DOHH2 (cell line): ENCODE results near the gene TEX36.

Experiments used
- EZH2phosphoT487 ChIP-seq: fragments of 200-600 bp; sonication (generic); IDR thresholded peaks from 2 replicates; pipeline ENCODE4 v1.6.1; 2017; ENCODE audit warnings: borderline replicate concordance, mild to moderate bottlenecking, antibody characterized with exemption, low read length, moderate library complexity, mixed read lengths
- TF ChIP-seq, protein P1 (sequence below): fragments of 200-600 bp; sonication (generic); IDR thresholded peaks from one replicate; pipeline ENCODE4 v1.5.1; 2014; ENCODE audit warnings: antibody characterized with exemption, mild to moderate bottlenecking, low read depth, low read length; ENCODE audit not compliant: poor library complexity, severe bottlenecking

DNA sequence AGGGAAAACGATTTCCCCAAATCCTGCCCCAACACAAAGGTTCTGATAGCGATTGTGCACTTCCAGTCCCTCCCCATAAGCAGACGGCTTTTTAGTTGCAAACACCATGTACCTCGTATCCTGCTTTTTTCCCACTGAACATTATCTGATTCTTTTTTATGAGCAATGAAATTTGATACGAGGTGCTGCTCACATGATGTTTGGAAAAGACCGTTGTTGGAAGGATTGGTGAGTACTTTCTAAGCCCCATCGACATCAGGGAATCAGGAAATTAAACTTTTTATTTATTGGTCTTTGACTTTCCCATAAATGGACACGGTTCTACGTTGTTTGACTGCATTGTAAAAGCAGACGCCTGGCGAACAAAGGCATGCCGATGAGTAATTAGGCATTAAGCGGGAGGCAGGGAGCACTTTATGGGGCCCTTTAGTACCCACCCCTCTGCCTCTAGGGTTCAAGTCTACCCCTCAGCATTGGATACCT lies 49.4 kb downstream of the TEX36 start:
- TF ChIP-seq, protein P1, sequence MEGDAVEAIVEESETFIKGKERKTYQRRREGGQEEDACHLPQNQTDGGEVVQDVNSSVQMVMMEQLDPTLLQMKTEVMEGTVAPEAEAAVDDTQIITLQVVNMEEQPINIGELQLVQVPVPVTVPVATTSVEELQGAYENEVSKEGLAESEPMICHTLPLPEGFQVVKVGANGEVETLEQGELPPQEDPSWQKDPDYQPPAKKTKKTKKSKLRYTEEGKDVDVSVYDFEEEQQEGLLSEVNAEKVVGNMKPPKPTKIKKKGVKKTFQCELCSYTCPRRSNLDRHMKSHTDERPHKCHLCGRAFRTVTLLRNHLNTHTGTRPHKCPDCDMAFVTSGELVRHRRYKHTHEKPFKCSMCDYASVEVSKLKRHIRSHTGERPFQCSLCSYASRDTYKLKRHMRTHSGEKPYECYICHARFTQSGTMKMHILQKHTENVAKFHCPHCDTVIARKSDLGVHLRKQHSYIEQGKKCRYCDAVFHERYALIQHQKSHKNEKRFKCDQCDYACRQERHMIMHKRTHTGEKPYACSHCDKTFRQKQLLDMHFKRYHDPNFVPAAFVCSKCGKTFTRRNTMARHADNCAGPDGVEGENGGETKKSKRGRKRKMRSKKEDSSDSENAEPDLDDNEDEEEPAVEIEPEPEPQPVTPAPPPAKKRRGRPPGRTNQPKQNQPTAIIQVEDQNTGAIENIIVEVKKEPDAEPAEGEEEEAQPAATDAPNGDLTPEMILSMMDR = no peak
- no peak for TF ChIP-seq EZH2phosphoT487
